HG02588 (cell line): ENCODE measurements around the gene C1QTNF6.

Experiments used
- ATAC-seq: cut with Tn5 transposase; IDR thresholded peaks from one replicate; pipeline ENCODE4 v1.9.1; 2021; ENCODE audit warnings: mild to moderate bottlenecking, moderate library complexity; ENCODE audit not compliant: unreplicated experiment

Gene C1QTNF6

DNA sequence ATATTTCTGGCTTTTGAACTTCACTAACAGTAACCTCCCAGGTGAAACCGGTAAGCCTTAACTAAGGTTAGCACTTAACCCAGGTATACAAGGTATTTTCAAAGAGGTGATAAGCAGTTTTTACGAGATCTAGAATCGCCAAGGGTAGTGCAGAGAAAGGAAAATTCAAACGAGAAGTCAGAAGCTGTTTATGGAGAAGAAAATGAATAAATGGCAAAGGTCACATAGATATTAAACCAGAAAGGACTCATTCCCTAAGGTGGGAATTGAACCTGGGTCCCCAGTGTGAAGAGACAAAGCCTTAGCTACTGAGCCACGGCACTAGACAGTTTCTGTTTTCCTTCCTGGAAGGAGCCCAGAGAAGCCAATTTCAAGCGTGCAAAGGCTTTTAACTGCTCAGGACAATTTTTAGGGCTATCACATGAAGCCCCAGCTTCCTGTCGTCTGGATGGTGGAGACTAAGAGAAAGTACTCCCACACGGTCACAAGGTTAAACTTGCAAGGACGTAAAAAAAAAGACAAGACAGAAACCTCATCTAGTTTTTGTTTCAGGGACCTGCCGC is 5.7 kb upstream of the C1QTNF6 start:
- ATAC-seq: no peak

GRCh38 chr22:37192741-37193140 is 4.7 kb upstream of the C1QTNF6 start:
- ATAC-seq: no peak

GRCh38 chr22:37192204-37192603 is 4.2 kb upstream of the C1QTNF6 start:
- ATAC-seq: no peak

GRCh38 chr22:37190262-37190780 is 2.3 kb upstream of the C1QTNF6 start:
- no peak for ATAC-seq

- no peak for ATAC-seq
These were observed 937 bp upstream of the C1QTNF6 start for GRCh38 chr22:37188901-37189466.

DNA sequence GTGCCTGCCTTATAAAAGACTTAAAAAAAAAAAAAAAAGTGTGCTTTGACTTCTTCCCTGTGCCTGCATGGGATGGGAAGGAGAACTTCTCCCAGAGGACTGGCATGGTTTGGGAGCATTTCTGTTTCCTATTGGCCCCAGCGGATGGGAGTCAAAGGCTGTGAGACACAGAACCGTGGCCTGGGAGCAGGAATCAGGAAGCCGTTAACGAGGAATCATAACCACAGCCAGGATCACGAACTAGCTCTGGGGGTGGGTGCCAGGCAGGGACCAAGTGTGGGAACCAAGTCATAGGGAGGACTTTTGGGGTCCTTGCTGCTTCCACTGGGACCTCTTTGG is 526 bp downstream of the C1QTNF6 start:
- no peak for ATAC-seq

- no peak for ATAC-seq
These were observed 987 bp downstream of the C1QTNF6 start for GRCh38 chr22:37186997-37187522.

- ATAC-seq: no peak
These were observed 1.6 kb downstream of the C1QTNF6 start for GRCh38 chr22:37186228-37186996.

DNA sequence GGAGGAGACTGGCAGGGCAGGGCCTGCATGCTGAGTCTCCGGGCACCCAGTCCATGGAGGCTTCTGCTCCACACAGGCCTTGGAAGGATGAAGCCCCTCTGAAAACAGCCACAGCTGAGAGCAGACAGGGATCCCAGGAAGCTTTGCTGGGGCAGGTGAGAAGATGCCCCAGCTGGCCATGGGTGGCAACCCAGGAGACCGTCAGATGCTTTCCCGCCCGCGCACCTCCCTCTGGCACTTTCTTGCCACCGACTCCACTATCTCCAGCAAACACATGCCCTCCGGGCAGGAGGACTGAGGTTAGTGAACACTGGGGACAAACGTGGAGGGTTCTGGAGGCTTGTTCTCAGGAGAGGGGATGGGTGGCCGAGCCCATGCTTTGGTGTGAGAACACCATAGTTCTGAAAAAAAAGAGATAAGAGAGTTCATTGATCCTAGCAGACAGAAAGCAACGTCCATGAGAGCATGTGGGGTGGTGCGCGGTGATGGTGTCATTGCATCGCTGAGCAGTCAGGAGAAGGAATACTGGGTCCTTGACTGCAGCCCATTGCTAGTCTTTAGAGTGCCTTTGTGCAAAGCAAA is 2.3 kb downstream of the C1QTNF6 start:
- no peak for ATAC-seq

GRCh38 chr22:37184816-37185541 is 3.1 kb downstream of the C1QTNF6 start:
- no peak for ATAC-seq

GRCh38 chr22:37184380-37184755 is 3.7 kb downstream of the C1QTNF6 start:
- ATAC-seq: no peak

DNA sequence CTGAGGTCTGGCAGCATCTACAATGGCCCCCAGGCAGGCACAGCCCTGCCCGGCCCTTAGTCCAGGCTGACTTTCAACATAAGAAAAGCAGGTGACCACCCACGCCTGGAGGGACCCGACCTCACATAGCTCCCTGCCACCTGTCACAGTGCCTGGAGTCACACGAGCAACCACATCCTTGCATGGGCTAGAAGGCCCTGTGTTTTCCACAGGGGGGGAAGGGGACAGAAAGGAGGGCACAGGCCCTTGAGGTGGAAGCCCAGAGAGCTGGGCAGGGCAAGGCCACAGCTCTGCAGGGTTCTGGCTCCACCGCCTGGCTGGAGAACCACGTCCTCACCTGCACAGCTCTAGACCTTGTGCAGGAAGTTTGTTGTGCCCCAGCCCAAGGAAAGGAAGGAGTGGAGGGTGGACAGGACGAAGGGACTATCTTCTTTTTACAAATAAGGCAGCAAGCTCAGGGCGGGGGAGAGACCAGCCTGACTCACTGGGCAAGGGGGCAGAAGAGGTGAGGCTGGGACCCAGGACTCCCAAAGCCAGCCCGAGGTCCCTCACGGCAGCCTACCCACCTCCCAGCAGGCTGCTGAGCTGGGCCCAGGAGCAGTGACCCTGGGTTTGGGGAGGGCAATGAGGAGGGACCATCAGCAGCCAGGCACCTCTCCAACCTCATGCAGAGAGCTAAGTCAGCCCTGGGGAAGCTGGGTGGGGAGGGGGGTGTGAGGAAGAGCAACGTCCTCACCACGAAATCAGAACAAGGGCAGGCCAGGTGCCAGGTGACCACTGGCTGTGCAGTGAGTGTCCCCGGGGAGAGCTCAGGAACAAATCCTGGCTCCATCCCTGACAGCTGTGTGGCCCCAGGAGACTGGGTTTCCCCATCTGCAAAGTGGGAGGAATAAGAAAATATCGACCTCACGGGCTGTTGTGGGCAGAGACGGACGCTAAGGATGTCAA is 4.3 kb downstream of the C1QTNF6 start:
- no peak for ATAC-seq

DNA sequence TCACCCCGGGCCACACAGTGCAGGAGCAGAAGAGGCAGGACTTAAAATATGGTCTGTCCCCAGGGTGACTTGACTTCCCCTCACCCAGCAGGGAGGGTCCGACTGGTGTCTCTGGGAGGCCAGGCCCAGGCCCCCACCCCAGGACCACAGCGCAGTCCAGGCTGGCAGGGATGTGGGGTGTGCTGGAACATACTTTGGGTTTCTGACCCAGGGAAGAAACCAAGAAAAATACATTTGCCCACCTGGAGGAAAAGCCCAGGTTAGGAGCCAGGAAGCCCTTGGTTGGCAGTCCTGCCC is 5.2 kb downstream of the C1QTNF6 start:
- no peak for ATAC-seq

DNA sequence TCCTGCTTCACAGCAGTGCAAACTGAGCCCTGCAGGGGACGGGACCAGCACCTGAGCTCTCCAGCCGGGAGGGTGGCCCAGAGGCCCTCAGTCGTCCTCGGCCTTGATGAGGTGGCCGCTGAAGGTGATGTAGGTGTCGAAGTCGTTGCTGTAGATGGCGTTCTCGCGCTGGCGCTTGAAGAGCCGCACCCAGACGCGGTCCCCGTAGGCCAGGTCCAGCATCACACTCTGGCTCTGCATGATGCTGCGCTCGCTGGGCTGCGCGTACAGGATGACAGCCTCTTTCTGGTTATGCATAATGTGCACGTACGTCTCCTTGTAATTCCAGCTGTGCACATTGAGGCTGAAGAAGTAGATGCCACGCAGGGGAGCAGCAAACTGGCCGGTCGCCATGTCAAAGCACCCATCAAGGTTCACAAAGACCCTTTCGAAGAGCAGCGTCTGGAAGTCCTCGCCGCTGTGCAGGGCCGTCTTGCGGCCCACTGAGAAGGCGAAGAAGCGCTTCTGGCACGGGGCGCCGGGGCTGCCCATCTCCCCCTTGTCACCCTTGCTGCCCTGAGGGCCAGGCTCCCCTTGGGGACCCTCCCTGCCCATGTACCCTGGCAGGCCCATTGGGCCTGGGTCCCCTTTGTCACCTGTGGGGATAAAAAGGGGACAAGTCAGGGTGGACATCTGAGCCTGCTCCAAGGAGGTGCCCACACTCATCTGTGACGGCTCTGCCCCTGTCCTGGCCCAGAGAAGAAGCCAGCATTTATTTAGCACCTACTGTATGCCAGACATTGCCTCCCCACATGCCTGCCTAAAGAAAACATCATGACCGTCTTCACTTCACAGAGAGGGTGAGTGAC is 5.7 kb downstream of the C1QTNF6 start:
- ATAC-seq: no peak

- no peak for ATAC-seq
These were observed 6.4 kb downstream of the C1QTNF6 start for GRCh38 chr22:37181681-37182080.

GRCh38 chr22:37180531-37181231 is 7.4 kb downstream of the C1QTNF6 start:
- ATAC-seq: no peak

DNA sequence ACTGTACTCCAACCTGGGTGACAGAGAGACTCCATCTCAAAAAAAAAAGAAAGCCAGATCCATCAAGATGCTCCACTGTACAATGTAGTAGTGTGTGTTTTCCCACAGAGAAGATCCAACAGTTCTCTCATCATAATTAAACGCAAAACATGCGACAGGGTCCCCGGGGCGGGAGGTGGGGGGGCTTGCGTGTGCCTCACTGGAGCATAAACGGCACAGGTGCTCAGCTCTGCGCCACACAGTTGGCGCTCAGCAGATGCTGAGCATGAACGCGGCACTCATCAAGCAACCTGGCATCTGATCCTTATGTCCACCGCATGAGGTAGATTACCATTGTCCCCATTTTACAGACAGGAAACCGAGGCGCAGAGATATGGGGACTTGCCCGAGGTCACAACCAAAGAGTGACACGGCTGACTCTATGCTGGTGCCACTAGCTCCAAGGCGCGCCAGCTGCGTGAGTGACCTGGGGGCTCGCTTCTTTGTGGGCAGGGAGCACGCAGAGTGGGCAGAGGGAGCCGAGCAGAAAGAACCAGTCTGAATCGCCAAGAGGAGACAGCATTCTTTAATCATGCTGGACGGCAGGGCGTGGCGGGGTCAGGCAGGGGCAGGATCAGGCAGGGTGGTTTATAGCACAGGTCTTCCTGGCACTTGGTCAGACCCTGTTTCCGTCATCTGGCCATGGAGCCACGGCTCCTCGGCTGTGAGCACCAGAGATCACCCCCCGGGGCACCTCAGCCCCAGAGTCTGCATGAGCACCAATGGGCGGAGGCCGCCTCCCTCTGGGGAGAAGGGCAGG is 8.2 kb downstream of the C1QTNF6 start:
- no peak for ATAC-seq

DNA sequence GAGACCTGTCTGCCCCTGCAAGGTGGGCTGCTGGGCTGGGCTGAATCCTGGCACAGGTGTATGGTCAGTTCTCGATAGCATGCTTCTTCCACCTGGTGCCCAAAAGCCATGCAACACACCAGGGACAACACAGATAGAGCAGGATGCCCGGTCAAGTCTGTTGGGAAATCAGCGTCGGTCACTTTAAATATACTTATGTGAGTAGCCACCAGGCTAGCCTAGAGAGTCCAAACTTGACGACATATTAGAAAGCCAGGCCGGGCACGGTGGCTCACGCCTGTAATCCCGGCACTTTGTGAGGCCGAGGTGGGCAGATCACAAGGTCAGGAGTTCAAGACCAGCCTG is 8.9 kb downstream of the C1QTNF6 start:
- no peak for ATAC-seq
